WERI-Rb-1 (cell line): Measurements from ENCODE around the gene C12orf43.

Experiments used
- DNase-seq: peaks from one replicate; pipeline ENCODE4 v3.0.0-alpha.2; 2020
- H3K27ac ChIP-seq: fragments of 250-450 bp; sonication (Bioruptor Pico); 2 replicates; pipeline ENCODE4 v1.5.1; 2020; ENCODE audit warnings: mild to moderate bottlenecking, moderate library complexity
- H3K27me3 ChIP-seq: fragments of 250-450 bp; sonication (Bioruptor Pico); 2 replicates; pipeline ENCODE4 v1.5.1; 2021; ENCODE audit warnings: mild to moderate bottlenecking, low read depth, moderate library complexity; ENCODE audit not compliant: insufficient read depth, severe bottlenecking
- H3K36me3 ChIP-seq: fragments of 250-450 bp; sonication (Bioruptor Pico); 2 replicates; pipeline ENCODE4 v1.5.1; 2020; ENCODE audit warnings: mild to moderate bottlenecking, moderate library complexity
- H3K4me3 ChIP-seq: 2 replicates; pipeline ENCODE4 v1.5.1; 2011; ENCODE audit warnings: low read depth, mild to moderate bottlenecking, control low read depth, low read length
- H3K9me3 ChIP-seq: fragments of 250-450 bp; sonication (Bioruptor Pico); 2 replicates; pipeline ENCODE4 v1.5.1; 2021; ENCODE audit warnings: mild to moderate bottlenecking, moderate library complexity; ENCODE audit not compliant: severe bottlenecking
- TF ChIP-seq, protein P1 (sequence below): IDR thresholded peaks from 2 replicates; pipeline ENCODE4 v1.5.1; 2011; ENCODE audit warnings: low read depth, mild to moderate bottlenecking, control low read depth, inconsistent platforms, low read length

The C12orf43 gene

DNA sequence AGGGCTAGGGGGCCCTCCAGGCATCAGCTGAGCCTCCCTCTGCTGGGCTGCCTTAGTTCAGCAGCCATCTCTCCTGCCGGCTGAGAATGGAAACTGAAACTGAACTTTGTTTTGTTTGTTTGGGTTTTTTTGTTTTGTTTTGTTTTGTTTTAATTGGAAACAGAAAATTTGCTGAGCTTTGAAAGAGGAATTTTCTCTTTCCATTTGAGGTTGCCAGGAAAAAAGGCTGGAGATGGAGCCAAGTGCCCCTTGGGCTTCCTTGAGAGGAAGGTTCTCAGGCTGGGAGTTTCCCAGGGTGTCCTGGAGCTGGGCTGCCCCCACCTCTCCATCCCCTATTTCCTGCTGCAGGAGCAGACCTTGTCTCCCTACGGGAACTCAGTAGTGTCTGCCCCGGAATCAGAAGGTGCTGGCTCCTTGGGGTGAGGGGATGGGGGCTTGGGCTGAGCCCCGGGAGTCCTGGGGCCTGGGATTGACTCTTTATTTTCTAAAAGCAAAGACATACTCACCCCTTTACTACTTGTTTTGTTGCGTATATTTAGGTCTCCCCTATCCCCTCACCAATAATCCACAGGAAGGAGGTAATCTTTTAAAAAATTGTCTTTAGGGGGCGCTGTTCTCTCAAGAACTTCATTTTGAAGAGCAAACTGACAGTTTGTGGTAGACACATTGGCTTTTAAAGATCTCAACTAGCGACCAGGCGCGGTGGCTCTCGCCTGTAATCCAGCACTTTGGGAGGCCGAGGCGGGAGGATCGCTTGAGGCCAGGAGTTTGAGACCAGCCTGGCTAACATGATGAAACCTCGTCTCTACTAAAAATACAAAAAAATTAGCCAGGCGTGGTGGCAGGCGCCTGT lies 44.1 kb upstream of the C12orf43 start:
- DNase-seq = peak; percentile 18
- TF ChIP-seq, protein P1, sequence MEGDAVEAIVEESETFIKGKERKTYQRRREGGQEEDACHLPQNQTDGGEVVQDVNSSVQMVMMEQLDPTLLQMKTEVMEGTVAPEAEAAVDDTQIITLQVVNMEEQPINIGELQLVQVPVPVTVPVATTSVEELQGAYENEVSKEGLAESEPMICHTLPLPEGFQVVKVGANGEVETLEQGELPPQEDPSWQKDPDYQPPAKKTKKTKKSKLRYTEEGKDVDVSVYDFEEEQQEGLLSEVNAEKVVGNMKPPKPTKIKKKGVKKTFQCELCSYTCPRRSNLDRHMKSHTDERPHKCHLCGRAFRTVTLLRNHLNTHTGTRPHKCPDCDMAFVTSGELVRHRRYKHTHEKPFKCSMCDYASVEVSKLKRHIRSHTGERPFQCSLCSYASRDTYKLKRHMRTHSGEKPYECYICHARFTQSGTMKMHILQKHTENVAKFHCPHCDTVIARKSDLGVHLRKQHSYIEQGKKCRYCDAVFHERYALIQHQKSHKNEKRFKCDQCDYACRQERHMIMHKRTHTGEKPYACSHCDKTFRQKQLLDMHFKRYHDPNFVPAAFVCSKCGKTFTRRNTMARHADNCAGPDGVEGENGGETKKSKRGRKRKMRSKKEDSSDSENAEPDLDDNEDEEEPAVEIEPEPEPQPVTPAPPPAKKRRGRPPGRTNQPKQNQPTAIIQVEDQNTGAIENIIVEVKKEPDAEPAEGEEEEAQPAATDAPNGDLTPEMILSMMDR = 0 out of 2 replicates have a peak, but pooled peaks have one; percentile 21
- Histone ChIP-seq H3K36me3 (no peaks in the 10 kb centered on the region), H3K9me3 (no peaks in the 10 kb centered on the region), H3K27ac (no peak overlapping the region), H3K27me3 (peaks cover 21% of the 10 kb centered on the region), H3K4me3 (no peak overlapping the region)

DNA sequence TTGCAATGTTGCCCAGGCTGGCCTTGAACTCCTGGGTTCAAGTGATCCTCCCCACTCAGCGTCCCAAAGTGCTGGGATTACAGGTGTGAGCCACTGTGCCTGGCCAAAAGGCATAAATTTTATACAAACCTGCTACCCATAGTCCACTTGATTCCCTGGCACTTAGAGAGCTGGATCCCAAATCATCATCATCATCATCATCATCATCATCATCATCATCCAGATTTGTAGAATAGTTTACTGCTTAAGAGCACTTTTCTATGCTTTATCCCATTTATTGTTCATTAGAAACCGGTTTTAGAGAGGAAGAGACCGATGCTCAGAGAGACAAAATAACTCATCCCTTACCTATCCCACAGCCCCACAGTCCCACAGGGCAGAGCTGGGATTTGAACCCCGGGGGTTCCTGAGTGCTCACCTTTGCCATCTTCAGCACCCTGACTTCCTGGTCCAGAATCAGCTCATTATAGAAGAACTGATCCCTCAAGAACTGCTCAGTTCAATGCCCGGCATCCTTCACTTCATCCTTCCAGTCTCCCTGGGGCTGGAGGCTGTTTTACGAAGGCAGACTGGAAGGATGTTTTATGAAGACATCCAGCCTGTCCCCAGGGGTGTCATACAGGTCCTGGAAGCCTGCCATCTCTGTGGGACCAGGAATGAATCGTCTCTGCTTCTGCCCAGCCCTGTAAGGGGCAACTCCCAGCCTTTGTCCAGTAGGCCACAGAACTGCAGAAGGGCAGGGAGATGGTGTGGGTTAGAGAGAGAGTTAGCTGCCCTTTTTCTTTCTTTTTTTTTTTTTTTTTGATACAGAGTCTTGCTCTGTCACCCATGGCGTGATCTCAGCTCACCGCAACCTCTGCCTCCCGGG lies 43.0 kb upstream of the C12orf43 start:
- peaks cover 25% of the 10 kb centered on the region for H3K27me3 ChIP-seq
- H3K9me3 ChIP-seq = no peaks in the 10 kb centered on the region
- no peak for DNase-seq
- no peaks in the 10 kb centered on the region for H3K36me3 ChIP-seq
- H3K27ac ChIP-seq = no peak overlapping the region
- H3K4me3 ChIP-seq = no peak overlapping the region
- TF ChIP-seq, protein P1 = no peak

DNA sequence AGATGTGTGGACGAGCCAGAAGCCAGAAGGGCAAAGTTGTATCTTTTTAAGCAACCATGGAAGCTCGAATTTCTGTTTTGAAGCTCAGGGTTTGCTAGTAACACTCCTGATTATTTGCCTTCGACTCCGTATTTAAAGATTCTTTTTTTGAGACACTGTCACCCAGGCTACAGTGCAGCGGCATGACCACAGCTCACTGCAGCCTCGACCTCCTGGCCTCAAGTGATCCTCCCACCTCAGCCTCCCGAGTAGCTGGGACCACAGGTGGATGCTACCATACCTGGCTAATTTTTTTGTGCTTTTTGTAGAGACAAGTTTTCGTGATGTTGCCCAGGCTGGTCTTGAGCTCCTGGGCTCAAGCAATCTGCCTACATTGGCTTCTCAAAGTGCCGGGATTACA lies 41.5 kb upstream of the C12orf43 start:
- H3K9me3 ChIP-seq = no peaks in the 10 kb centered on the region
- H3K27ac ChIP-seq = no peak overlapping the region
- TF ChIP-seq, protein P1 = no peak
- H3K36me3 ChIP-seq = no peaks in the 10 kb centered on the region
- no peak overlapping the region for H3K4me3 ChIP-seq
- DNase-seq = no peak
- peaks cover 37% of the 10 kb centered on the region for H3K27me3 ChIP-seq

DNA sequence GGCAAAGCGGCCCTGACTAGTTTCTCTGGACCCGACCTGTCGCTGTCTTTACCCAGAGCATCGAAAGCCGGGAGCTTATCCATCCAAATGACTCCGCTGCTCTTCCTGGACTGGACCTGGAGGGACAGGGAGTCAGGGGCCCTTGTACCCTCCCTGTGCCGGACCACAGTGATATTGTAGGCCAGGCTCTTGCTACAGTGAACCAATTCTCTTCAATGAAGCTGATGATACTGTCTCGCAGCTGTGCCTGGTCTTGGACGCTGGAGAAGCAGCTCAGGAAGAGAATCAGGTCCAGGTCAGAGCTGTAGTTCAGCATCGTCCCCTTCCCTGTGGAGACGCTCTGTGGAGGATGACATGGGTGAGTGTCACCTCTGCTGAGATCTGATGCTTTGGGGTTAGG lies 37.4 kb upstream of the C12orf43 start:
- Histone ChIP-seq H3K27me3 (peaks cover 29% of the 10 kb centered on the region), H3K36me3 (no peaks in the 10 kb centered on the region), H3K27ac (no peak overlapping the region), H3K9me3 (no peaks in the 10 kb centered on the region), H3K4me3 (no peak overlapping the region)
- TF ChIP-seq, protein P1 = no peak
- DNase-seq = no peak

DNA sequence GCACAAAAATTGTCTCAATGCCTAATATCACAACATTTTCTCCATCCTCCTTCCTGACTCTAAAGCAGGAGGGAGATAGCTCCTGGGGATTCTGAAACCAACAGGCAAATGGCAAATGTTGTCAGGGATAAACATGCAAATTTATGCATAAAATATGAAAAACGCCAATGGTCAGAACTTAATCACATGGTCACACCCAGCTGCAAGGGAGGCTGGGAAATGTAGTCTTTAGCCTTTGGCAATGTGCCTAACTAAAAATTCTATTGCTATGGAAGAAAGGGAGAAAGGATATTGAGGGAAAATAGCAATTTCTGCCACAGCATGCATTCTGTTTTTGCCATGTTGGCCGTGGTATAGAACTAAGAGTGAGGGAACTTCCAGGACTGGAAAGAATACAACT lies 34.4 kb upstream of the C12orf43 start:
- H3K27ac ChIP-seq = no peak overlapping the region
- H3K4me3 ChIP-seq = no peak overlapping the region
- H3K9me3 ChIP-seq = no peaks in the 10 kb centered on the region
- H3K36me3 ChIP-seq = no peaks in the 10 kb centered on the region
- TF ChIP-seq, protein P1 = no peak
- H3K27me3 ChIP-seq = peaks cover 26% of the 10 kb centered on the region
- no peak for DNase-seq
